OCI-LY7 (cell line): ENCODE results near the gene RACGAP1.

Source experiments
- EZH2phosphoT487 ChIP-seq: fragments of 200-600 bp; sonication (generic); IDR thresholded peaks from 2 replicates; pipeline ENCODE4 v1.6.1; 2018; ENCODE audit warnings: low read depth, borderline replicate concordance, mild to moderate bottlenecking, mixed run types, antibody characterized with exemption, low read length, moderate library complexity, mixed read lengths
- TF ChIP-seq, protein P1 (sequence below): fragments of 200-600 bp; sonication (generic); conservative IDR thresholded peaks from 2 replicates; pipeline ENCODE4 v1.5.1; 2014; ENCODE audit warnings: mild to moderate bottlenecking, antibody characterized with exemption, low read length, moderate library complexity, mixed read lengths

DNA sequence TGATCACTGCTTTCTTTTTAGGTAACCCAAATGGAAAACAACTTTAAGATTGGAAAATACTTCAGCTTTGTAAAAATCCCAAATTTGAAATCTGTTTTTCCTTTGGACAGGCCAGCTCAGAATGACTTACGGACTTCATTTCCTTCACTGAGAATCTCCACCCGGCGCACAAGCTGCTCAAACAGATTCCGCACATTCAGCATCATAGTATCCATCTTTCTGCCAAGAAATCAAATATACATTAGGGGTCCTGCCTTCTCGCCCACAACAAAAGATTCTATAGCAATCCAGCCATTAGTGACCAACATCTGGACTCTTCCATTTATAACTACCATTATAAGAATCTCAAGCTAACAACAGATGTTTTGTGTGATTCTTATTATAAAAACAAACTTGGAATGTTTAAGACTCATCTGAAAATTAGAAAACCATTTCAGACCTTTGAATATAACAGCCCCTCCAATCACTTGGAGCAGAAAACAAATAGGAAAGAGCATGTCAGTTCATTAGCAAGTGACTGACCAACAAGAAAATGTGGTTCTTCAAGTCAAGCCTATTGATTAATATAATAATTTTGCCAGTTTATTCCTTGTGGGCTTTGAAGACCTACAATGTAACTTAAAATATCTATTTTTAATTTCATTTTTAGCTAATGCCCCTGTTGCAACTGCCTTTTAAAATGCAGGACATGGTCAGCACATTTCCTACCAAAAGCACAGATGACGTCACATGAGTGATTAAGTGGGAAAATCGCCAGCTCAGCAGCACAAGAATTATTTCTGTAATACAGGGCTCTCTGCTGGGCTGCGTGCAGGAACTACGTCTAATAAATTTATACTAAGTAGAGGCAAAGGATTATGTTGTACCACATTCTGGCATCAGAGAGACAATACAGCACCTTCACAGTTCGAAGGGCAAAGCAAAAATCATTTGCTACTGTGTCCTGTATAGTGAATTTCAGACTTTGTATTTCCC lies 8.5 kb downstream of the RACGAP1 start:
- TF ChIP-seq, protein P1, sequence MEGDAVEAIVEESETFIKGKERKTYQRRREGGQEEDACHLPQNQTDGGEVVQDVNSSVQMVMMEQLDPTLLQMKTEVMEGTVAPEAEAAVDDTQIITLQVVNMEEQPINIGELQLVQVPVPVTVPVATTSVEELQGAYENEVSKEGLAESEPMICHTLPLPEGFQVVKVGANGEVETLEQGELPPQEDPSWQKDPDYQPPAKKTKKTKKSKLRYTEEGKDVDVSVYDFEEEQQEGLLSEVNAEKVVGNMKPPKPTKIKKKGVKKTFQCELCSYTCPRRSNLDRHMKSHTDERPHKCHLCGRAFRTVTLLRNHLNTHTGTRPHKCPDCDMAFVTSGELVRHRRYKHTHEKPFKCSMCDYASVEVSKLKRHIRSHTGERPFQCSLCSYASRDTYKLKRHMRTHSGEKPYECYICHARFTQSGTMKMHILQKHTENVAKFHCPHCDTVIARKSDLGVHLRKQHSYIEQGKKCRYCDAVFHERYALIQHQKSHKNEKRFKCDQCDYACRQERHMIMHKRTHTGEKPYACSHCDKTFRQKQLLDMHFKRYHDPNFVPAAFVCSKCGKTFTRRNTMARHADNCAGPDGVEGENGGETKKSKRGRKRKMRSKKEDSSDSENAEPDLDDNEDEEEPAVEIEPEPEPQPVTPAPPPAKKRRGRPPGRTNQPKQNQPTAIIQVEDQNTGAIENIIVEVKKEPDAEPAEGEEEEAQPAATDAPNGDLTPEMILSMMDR, result no peak
- no peak for TF ChIP-seq EZH2phosphoT487
